ENCODE measurements around the gene PRKD3. TPM values are rescaled to one million over a fixed set of nuclear protein-coding genes. Genes with fewer than 3 reads are reported as not detected.

Gene PRKD3
- total RNA-seq, 1 donor from 2014 or later = 38.8 TPM

DNA sequence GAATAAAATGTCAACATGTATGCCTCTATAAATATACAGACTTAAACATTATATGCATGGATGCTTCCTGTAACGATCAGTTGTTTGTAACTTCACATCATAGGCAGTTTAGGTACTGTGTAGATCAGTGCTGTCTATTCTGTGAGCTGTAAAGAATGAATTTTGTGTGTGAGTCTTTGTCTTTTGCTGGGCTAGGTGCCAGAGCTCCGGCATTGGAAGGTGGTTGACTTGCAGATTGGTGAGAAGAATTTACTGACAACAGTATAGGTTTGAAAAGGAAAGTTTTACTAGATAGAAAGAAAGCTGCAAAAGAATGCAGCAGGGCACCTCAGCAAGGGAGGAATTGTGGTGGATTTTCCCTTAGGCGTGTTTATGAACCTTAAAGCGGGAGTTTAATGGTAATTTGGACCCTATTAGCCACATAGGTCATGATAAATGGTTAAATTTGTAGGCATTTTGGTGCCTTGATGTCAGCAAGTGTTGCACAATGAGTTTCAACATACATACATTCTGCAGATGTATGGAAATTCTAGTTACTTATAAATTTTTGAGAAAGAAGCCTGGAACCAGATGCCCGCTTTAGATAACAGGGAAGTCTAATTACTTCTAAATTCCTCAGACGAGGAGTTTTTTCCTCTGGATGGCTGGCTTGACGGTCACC, 13.1 kb upstream of the PRKD3 start:
- Histone ChIP-seq H3K4me1 (no peaks in the 10 kb centered on the region), H3K4me3 (no peak overlapping the region), H3K36me3 (no peaks in the 10 kb centered on the region), H3K9me3 (no peaks in the 10 kb centered on the region), H3K27me3 (no peaks in the 10 kb centered on the region), H3K27ac (no peak overlapping the region)
- DNase-seq (ENCODE audit: extremely low spot score in 2 of 2) = no peak
- TF ChIP-seq POLR2A (IDR thresholded peaks at IDR 0.05) (no peak), POLR2AphosphoS5 (IDR thresholded peaks at IDR 0.05; ENCODE audit: insufficient read depth in 1 of 2, low read depth in 1 of 2) (no peak)
- TF ChIP-seq, protein P1, sequence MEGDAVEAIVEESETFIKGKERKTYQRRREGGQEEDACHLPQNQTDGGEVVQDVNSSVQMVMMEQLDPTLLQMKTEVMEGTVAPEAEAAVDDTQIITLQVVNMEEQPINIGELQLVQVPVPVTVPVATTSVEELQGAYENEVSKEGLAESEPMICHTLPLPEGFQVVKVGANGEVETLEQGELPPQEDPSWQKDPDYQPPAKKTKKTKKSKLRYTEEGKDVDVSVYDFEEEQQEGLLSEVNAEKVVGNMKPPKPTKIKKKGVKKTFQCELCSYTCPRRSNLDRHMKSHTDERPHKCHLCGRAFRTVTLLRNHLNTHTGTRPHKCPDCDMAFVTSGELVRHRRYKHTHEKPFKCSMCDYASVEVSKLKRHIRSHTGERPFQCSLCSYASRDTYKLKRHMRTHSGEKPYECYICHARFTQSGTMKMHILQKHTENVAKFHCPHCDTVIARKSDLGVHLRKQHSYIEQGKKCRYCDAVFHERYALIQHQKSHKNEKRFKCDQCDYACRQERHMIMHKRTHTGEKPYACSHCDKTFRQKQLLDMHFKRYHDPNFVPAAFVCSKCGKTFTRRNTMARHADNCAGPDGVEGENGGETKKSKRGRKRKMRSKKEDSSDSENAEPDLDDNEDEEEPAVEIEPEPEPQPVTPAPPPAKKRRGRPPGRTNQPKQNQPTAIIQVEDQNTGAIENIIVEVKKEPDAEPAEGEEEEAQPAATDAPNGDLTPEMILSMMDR (IDR thresholded peaks at IDR 0.05) = no peak
- intact Hi-C loops (cut with DNase I) = no loop called here

DNA sequence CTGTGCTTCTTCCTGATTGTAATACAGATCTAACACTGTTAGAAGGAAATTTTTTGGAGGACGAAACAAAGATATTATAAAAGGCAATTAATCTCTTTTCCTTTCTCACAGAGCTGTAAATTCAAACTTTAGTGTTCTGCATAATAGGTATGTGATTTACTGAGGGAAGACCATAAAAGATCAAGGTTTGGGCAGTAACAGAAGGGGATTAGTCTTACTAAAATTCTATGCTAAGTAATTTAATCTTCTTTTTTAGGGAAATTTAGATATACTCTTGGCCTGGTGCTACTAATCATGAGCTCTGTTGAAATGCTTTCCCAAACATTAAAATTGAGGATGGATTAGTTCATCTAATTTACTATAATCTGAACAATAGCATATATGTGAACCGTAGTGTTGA, 11.0 kb upstream of the PRKD3 start:
- Histone ChIP-seq H3K4me3 (no peak overlapping the region), H3K4me1 (no peaks in the 10 kb centered on the region), H3K27me3 (no peaks in the 10 kb centered on the region), H3K27ac (no peak overlapping the region), H3K9me3 (no peaks in the 10 kb centered on the region), H3K36me3 (no peaks in the 10 kb centered on the region)
- intact Hi-C loops (cut with DNase I) = no loop called here
- DNase-seq (ENCODE audit: extremely low spot score in 2 of 2) = no peak
- TF ChIP-seq, protein P1 (IDR thresholded peaks at IDR 0.05) = no peak
- TF ChIP-seq POLR2AphosphoS5 (IDR thresholded peaks at IDR 0.05; ENCODE audit: insufficient read depth in 1 of 2, low read depth in 1 of 2) (no peak), POLR2A (IDR thresholded peaks at IDR 0.05) (no peak)

DNA sequence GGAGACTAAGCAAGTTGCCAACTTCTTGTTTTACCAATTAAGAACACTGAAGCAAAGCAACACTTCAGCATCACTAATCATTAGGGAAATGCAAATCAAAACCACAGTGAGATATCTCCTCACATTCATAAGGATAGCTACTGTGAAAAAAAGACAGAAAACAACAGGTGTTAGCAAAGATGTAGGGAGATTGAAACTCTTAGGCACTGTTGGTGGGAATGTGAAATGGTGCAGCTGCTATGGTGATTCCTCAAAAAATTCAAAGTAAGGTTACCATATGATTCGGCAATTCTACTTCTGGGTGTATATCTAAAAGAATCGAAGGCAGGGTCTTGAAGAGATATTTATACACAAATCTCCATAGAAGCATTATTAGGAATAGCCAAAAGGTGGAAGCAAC, 8.6 kb upstream of the PRKD3 start:
- no peaks in the 10 kb centered on the region for H3K4me1 ChIP-seq
- no peak overlapping the region for H3K4me3 ChIP-seq
- DNase-seq (ENCODE audit: extremely low spot score in 2 of 2) = no peak
- TF ChIP-seq, protein P1 (IDR thresholded peaks at IDR 0.05) = no peak
- no peak for TF ChIP-seq POLR2A (IDR thresholded peaks at IDR 0.05)
- TF ChIP-seq POLR2AphosphoS5 (IDR thresholded peaks at IDR 0.05; ENCODE audit: insufficient read depth in 1 of 2, low read depth in 1 of 2) = no peak
- H3K9me3 ChIP-seq = no peaks in the 10 kb centered on the region
- no peak overlapping the region for H3K27ac ChIP-seq
- H3K36me3 ChIP-seq = no peaks in the 10 kb centered on the region
- no peaks in the 10 kb centered on the region for H3K27me3 ChIP-seq
- intact Hi-C loops (cut with DNase I) = no loop called here

DNA sequence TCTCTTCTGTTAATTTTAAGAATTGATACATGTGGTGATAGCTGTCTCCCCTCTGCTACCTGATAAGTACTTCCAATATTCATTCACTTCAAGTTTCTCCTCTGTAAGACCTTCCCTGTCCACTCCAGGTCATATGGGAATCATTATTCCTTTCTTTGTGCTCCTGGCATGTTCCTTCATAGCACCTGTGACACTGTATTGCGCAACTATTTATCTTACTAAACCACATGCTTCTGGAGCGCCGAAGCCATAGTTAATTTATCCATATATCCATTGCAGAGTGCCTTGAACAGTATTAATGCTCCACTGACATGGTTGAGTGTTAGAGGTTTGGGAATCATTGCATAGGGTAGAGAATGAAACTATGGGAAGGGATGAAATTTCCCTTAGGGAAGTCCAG, 7.9 kb upstream of the PRKD3 start:
- intact Hi-C loops (cut with DNase I) = no loop called here
- no peaks in the 10 kb centered on the region for H3K27me3 ChIP-seq
- H3K4me3 ChIP-seq = no peak overlapping the region
- TF ChIP-seq POLR2A (IDR thresholded peaks at IDR 0.05) (no peak), POLR2AphosphoS5 (IDR thresholded peaks at IDR 0.05; ENCODE audit: insufficient read depth in 1 of 2, low read depth in 1 of 2) (no peak)
- no peaks in the 10 kb centered on the region for H3K4me1 ChIP-seq
- no peak for DNase-seq (ENCODE audit: extremely low spot score in 2 of 2)
- H3K9me3 ChIP-seq = no peaks in the 10 kb centered on the region
- H3K36me3 ChIP-seq = no peaks in the 10 kb centered on the region
- no peak overlapping the region for H3K27ac ChIP-seq

DNA sequence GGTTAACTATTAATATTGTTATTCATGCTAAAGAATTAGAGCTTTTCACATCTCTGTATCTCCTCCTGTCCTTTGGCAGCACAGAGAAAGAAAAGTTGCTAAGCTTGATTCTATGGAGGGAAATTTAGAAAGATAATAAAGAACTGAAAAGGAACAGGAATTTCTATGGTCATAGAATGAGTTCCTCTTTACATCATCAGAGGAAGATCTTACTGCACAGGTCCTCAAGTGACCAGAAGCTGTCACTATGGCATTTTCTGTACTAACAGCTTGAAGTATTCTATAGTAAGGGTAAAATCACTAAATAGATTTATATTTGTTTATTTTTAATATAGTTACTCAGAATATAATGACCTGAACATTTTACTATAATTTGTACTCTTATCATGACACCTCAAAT, 6.0 kb upstream of the PRKD3 start:
- no peaks in the 10 kb centered on the region for H3K36me3 ChIP-seq
- intact Hi-C loops (cut with DNase I) = no loop called here
- H3K4me1 ChIP-seq = peaks cover 2% of the 10 kb centered on the region
- H3K27ac ChIP-seq = no peak overlapping the region
- TF ChIP-seq, protein P1 (IDR thresholded peaks at IDR 0.05) = no peak
- TF ChIP-seq POLR2A (IDR thresholded peaks at IDR 0.05) (no peak), POLR2AphosphoS5 (IDR thresholded peaks at IDR 0.05; ENCODE audit: insufficient read depth in 1 of 2, low read depth in 1 of 2) (no peak)
- no peaks in the 10 kb centered on the region for H3K27me3 ChIP-seq
- H3K9me3 ChIP-seq = no peaks in the 10 kb centered on the region
- no peak for DNase-seq (ENCODE audit: extremely low spot score in 2 of 2)
- no peak overlapping the region for H3K4me3 ChIP-seq

Data from vagina (tissue), 2 donors.